CD4-positive, alpha-beta T cell (primary cell): ENCODE measurements around the gene ZBTB5. TPM values are rescaled to one million over a fixed set of nuclear protein-coding genes. Genes with fewer than 3 reads are reported as not detected.

Source experiments
- ATAC-seq: fragments of 200-7000 bp; cut with Tn5 transposase; one replicate; pipeline ENCODE4 v1.10.0; 2022; ENCODE audit warnings: mild to moderate bottlenecking; ENCODE audit not compliant: poor library complexity
- CTCF ChIA-PET: fragments of 350-600 bp; sonication (Branson Sonifier 250); formaldehyde crosslinking; loops from one replicate; lab custom pipeline; 2021; ENCODE audit warnings: antibody characterized with exemption, inconsistent platforms; lab: Charles Lee
- POLR2A ChIA-PET: fragments of 350-600 bp; sonication (Branson Sonifier 250); formaldehyde crosslinking; loops from one replicate; lab custom pipeline; 2021; ENCODE audit warnings: antibody characterized with exemption, inconsistent platforms; lab: Charles Lee
- DNase-seq, 14 experiments: peaks; one replicate each; pipeline ENCODE4 v3.0.0-alpha.2; 2013 to 2020; ENCODE audit warnings: mixed read lengths in 2 of 14
- H3K27ac ChIP-seq, 2 donors: one replicate each; pipeline versions ENCODE4 v1.5.1 to v1.7.0; 2013; ENCODE audit warnings: low read length in 2 of 2, low read depth in 1 of 2, mild to moderate bottlenecking in 1 of 2
- H3K27me3 ChIP-seq, 2 experiments: 1 replicate in 1 of 2; 2 replicates in 1 of 2; pipeline versions ENCODE4 v1.6.1 to v1.7.0; 2013; ENCODE audit warnings: low read length in 2 of 2, control low read depth in 1 of 2, mild to moderate bottlenecking in 1 of 2, moderate library complexity in 1 of 2; ENCODE audit not compliant: insufficient read depth in 2 of 2, control insufficient read depth in 1 of 2
- H3K36me3 ChIP-seq: one replicate; pipeline ENCODE4 v1.6.1; 2013; ENCODE audit warnings: low read length, control low read depth; ENCODE audit not compliant: insufficient read depth
- H3K4me1 ChIP-seq: one replicate; pipeline ENCODE4 v1.6.1; 2013; ENCODE audit warnings: low read length, control low read depth; ENCODE audit not compliant: insufficient read depth
- H3K4me3 ChIP-seq: one replicate; pipeline ENCODE4 v1.5.1; 2013; ENCODE audit warnings: mild to moderate bottlenecking, low read length, moderate library complexity
- H3K9me3 ChIP-seq, 2 experiments: 1 replicate in 1 of 2; 2 replicates in 1 of 2; pipeline versions ENCODE4 v1.6.1 to v1.7.0; 2013; ENCODE audit warnings: low read length in 2 of 2, mild to moderate bottlenecking in 2 of 2, control low read depth in 1 of 2, moderate library complexity in 1 of 2; ENCODE audit not compliant: control insufficient read depth in 1 of 2, insufficient read depth in 1 of 2
- H3K27ac Mint-ChIP-seq: one replicate; pipeline ENCODE4 v1.8.0; 2020; ENCODE audit warnings: mixed read lengths
- H3K27me3 Mint-ChIP-seq: one replicate; pipeline ENCODE4 v1.8.0; 2021; ENCODE audit warnings: mixed read lengths
- H3K36me3 Mint-ChIP-seq: one replicate; pipeline ENCODE4 v1.8.0; 2021; ENCODE audit warnings: low read depth, mixed read lengths
- H3K4me1 Mint-ChIP-seq: one replicate; pipeline ENCODE4 v1.8.0; 2021; ENCODE audit warnings: low read depth, mixed read lengths
- H3K4me3 Mint-ChIP-seq: one replicate; pipeline ENCODE4 v1.8.0; 2020; ENCODE audit warnings: mild to moderate bottlenecking, mixed read lengths
- H3K9me3 Mint-ChIP-seq: one replicate; pipeline ENCODE4 v1.8.0; 2020; ENCODE audit warnings: mixed read lengths
- intact Hi-C, 2 experiments: fragments of 100-400 bp; cut with DNase I in 1 of 2; cut with micrococcal nuclease in 1 of 2; formaldehyde crosslinking; loops; one replicate each; pipeline versions ENCODE4 v1.15.1 to v1.9.0; 2023 to 2025; cut with DNase I, micrococcal nuclease
- total RNA-seq, 174 experiments: library from RNA in 2 of 174; stranded (reverse) in 2 of 174; gene quantifications; one replicate each; pipeline ENCODE4 v1.2.3 and lab custom pipeline; 2021 to 2026
- TF ChIP-seq, protein P1 (sequence below): fragments of 200-600 bp; IDR thresholded peaks from one replicate; pipeline ENCODE4 v1.8.0; 2022; ENCODE audit warnings: antibody characterized with exemption, mild to moderate bottlenecking

ZBTB5 gene
- total RNA-seq, 2 experiments from 2014 or later: 21.3 to 22.0 TPM

DNA sequence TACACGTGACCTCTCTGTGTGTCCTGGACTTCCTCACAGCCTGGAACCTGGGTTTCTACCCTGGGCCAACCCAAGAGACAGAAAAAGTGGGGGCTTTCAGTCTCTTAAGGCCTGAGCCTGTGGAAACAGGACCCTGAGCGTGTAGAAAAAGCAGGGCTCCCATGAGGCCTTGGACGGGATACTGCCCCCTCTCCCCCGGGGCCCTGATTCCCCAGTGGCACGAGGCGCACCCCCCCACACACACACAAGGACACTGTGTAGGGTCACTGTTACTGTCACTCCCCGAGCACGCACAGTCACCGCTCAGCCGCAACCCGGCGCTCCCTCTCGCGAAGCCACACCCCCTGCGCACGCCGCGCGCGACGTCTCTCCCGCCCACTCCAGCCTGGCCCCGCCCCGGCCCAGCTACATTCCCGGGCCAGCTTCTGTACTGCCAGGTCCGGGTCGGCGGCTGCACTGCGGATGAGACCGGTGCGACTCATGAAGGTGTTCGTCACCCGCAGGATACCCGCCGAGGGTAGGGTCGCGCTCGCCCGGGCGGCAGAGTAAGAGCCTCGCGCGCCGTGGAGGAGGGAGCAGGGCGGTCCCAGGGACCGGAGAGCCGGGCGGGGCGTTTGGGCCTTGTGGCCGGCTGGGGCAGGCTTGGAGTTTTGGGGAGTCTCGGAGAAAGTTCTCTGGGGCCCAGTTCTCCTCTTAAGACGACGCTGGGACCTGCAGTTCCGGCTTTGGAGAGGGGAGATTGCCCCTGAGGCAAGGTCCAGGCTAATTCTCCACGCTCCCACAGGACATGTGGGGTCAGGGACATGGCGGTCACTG lies 42.8 kb downstream of the ZBTB5 start, which contains the start of gene GRHPR:
Gene GRHPR, plus strand, starts transcription at position 408 of the 816 bp plus-strand sequence. Its CDS starts 55 bp downstream, at position 463.
- no peaks in the 10 kb centered on the region for H3K9me3 ChIP-seq
- POLR2A ChIA-PET: interaction anchor here (1.0 to 3.7 kb wide), 7 partner anchors 11 to 343 kb away, joined by 3 to 21 read pairs (median 3); partner anchors contain the start of genes POLR1E and ZBTB5
- DNase-seq (peak; percentile 80 to 95 (median 88)), ATAC-seq (peak; percentile 99)
- no peaks in the 10 kb centered on the region for H3K9me3 Mint-ChIP-seq
- H3K4me1 ChIP-seq: peaks cover 34% of the 10 kb centered on the region
- peaks cover 22% of the 10 kb centered on the region for H3K36me3 Mint-ChIP-seq
- H3K27ac Mint-ChIP-seq: peak within 1 kb of the TSS; percentile 90
- CTCF ChIA-PET: no interaction called here
- peaks cover 17% of the 10 kb centered on the region for H3K36me3 ChIP-seq
- peak within 1 kb of the TSS; percentile 73 to 80 for H3K27ac ChIP-seq
- TF ChIP-seq, protein P1, sequence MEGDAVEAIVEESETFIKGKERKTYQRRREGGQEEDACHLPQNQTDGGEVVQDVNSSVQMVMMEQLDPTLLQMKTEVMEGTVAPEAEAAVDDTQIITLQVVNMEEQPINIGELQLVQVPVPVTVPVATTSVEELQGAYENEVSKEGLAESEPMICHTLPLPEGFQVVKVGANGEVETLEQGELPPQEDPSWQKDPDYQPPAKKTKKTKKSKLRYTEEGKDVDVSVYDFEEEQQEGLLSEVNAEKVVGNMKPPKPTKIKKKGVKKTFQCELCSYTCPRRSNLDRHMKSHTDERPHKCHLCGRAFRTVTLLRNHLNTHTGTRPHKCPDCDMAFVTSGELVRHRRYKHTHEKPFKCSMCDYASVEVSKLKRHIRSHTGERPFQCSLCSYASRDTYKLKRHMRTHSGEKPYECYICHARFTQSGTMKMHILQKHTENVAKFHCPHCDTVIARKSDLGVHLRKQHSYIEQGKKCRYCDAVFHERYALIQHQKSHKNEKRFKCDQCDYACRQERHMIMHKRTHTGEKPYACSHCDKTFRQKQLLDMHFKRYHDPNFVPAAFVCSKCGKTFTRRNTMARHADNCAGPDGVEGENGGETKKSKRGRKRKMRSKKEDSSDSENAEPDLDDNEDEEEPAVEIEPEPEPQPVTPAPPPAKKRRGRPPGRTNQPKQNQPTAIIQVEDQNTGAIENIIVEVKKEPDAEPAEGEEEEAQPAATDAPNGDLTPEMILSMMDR: no peak
- H3K27me3 Mint-ChIP-seq: no peaks in the 10 kb centered on the region
- H3K4me3 ChIP-seq: peak within 1 kb of the TSS; percentile 86
- H3K4me3 Mint-ChIP-seq: peak within 1 kb of the TSS; percentile 96
- H3K27me3 ChIP-seq: no peaks in the 10 kb centered on the region
- intact Hi-C loops: loop anchor here (2.0 to 5.0 kb wide), 7 partner anchors 42 to 655 kb away; partner anchors contain the start of genes ZBTB5 (in 2 of the 2), EXOSC3 (in 1 of the 2), POLR1E (in 1 of the 2) and SHB (in 1 of the 2)
- peaks cover 28% of the 10 kb centered on the region for H3K4me1 Mint-ChIP-seq

DNA sequence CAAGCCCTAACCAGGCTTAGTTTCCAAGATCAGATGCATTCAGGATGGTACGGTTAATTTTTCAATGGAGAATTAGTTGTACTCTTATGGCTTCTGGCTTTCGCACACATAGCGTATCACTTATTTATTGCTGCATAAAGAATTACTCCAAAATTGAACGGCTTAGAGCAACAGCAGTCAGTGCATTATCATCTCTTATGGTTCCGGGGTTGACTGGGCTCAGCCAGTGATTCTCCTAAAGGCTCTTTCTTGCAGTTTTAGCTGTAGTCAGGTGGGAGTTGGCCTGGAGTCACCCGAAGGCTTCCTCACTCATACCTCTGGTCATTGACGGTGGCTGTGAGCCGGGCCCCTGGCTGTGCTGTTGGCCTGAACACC lies 43.3 kb downstream of the ZBTB5 start:
- Mint-ChIP-seq H3K4me1 (peaks cover 28% of the 10 kb centered on the region), H3K4me3 (peak overlapping the region; percentile 96), H3K27me3 (no peaks in the 10 kb centered on the region), H3K36me3 (peaks cover 16% of the 10 kb centered on the region), H3K9me3 (no peaks in the 10 kb centered on the region), H3K27ac (peak overlapping the region; percentile 90)
- CTCF ChIA-PET: no interaction called here
- H3K27me3 ChIP-seq: no peaks in the 10 kb centered on the region
- H3K4me3 ChIP-seq: peak overlapping the region; percentile 86
- no peaks in the 10 kb centered on the region for H3K9me3 ChIP-seq
- H3K36me3 ChIP-seq: peaks cover 12% of the 10 kb centered on the region
- ATAC-seq (no peak), DNase-seq (no peak)
- peaks cover 34% of the 10 kb centered on the region for H3K4me1 ChIP-seq
- POLR2A ChIA-PET: interaction anchor here (0.6 to 3.7 kb wide), 8 partner anchors 11 to 342 kb away, joined by 3 to 21 read pairs (median 4); partner anchors contain the start of genes POLR1E and ZBTB5
- intact Hi-C loops: loop anchor here (2.0 to 5.0 kb wide), 7 partner anchors 43 to 655 kb away; partner anchors contain the start of genes ZBTB5 (in 2 of the 2), EXOSC3 (in 1 of the 2), POLR1E (in 1 of the 2) and SHB (in 1 of the 2)
- TF ChIP-seq, protein P1: no peak
- H3K27ac ChIP-seq: peak overlapping the region; percentile 73 to 80

DNA sequence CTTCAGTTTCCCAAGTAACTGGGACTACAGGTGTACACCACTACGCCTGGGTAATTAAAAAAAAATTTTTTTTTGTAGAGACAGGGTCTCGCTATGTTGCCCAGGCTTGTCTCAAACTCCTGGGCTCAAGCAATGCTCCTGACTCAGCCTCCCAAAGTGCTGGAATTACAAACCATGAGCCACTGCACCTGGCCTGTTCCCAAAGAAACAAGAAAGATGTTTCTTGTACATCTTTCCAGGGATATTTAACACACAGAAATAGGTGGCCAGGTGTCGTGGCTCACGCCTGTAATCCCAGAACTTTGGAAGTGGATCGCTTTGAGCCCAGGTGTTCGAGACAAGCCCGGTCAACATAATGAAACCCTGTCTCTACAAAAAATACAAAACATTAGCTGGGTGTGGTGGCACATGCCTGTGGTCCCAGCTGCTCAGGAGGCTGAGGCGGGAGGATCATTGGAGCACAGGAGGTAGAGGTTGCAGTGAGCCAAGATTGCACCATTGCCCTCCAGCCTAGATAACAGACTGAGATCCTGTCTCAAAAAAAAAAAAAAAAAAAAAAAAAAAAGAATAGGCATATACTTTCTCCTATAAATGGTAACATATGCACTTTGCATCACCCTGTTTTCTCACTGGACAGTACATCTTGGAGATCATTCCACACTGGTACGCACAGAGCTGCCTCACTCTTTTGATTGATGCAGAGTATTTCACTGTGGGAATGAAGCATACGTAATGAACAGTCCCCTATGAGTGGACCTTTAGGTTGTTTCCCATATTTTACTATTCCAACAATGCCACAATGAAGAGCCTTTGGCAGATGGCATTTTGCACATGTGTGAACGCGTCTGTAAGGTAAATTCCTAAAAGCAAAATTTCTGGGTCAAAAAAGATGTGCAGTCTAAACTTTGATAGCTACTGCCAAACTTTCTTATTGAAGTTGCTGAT lies 44.7 kb downstream of the ZBTB5 start:
- Mint-ChIP-seq H3K27ac (no peak overlapping the region), H3K9me3 (no peaks in the 10 kb centered on the region), H3K27me3 (no peaks in the 10 kb centered on the region), H3K4me1 (peaks cover 23% of the 10 kb centered on the region), H3K36me3 (peaks cover 5% of the 10 kb centered on the region), H3K4me3 (peak overlapping the region; percentile 45)
- ChIA-PET POLR2A (interaction anchor here (0.6 to 0.7 kb wide), 2 partner anchors 45 to 862 kb away, joined by 3 read pairs; no protein-coding TSS in a partner anchor), CTCF (no interaction called here)
- H3K4me1 ChIP-seq: peaks cover 35% of the 10 kb centered on the region
- H3K27me3 ChIP-seq: no peaks in the 10 kb centered on the region
- ATAC-seq: no peak
- no peak for DNase-seq
- no peak overlapping the region for H3K27ac ChIP-seq
- H3K4me3 ChIP-seq: no peak overlapping the region
- TF ChIP-seq, protein P1: no peak
- no peaks in the 10 kb centered on the region for H3K9me3 ChIP-seq
- peaks cover 5% of the 10 kb centered on the region for H3K36me3 ChIP-seq
- intact Hi-C loops: loop anchor here (5.0 kb wide), 5 partner anchors 47 to 653 kb away; partner anchors contain the start of genes EXOSC3 (in 1 of the 2), POLR1E (in 1 of the 2), SHB (in 1 of the 2) and ZBTB5 (in 1 of the 2)
